GM19372 (cell line): ENCODE measurements around the gene SPATA24.
"Not testable (repeated sequence)": the region's sequence is repeated elsewhere in the genome, so short reads cannot be mapped to it uniquely, and the experiment has no call there.

Experiments
- ATAC-seq: cut with Tn5 transposase; IDR thresholded peaks from one replicate; pipeline ENCODE4 v1.9.1; 2021; ENCODE audit warnings: mild to moderate bottlenecking, low read depth, moderate library complexity; ENCODE audit not compliant: unreplicated experiment

SPATA24 gene

DNA sequence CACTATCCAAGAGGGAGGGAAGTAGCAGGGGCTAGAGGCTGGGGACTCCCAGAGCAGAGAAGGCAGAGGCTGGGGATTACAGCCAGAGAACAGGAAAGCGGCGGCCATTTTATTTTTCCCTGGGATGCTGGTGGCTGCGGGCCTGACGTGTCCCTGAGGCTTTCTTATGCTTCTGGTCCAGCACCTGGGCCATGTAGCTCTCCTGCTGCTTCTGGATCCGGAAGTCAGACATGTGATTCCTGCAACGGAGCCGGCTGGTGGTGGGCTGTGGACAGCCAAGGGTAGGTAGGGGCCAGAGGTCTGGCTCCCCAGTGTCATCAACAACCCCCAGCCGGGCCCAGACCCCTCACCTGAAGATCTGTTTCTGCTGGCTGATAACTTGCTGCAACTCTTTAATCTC is 7.2 kb downstream of the SPATA24 start:
- ATAC-seq = no peak

DNA sequence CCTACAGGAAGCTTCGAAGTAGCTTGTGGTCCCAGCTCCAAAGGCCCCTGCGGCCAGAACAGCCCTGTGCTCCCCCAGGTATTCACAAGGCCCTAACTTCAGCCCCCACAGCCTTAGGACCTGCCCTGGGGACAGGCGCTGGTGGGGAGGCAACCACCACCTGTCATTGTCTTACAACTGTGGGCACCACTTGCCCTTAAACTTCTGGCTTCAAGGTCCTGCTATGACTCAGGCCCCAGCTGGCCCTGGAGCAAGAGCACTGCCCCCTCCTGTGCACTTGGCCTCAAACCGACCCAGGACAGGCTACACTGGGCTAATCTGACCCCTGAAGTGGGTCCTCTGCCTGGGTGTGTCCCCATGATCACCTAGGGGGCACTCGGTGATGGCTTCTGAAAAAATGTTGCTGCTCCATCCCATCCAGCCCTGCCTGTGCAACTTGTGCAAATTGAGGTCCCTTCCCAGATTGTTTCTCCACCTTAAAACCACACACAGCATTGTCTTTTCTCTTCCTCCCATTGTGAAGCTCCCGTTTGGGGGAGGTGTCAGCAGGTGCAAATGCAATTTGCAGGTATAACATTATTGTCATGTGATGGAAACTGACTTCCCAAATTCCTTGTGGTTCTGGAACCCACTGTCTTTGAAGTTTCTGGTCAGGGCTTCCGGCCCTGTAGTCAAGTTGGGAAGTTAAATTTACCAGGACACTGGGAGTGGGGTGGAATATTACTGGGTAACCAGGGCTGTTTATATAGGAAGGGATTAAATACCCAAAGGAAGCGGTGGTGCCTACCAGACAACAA is 7.8 kb downstream of the SPATA24 start:
- ATAC-seq = no peak

DNA sequence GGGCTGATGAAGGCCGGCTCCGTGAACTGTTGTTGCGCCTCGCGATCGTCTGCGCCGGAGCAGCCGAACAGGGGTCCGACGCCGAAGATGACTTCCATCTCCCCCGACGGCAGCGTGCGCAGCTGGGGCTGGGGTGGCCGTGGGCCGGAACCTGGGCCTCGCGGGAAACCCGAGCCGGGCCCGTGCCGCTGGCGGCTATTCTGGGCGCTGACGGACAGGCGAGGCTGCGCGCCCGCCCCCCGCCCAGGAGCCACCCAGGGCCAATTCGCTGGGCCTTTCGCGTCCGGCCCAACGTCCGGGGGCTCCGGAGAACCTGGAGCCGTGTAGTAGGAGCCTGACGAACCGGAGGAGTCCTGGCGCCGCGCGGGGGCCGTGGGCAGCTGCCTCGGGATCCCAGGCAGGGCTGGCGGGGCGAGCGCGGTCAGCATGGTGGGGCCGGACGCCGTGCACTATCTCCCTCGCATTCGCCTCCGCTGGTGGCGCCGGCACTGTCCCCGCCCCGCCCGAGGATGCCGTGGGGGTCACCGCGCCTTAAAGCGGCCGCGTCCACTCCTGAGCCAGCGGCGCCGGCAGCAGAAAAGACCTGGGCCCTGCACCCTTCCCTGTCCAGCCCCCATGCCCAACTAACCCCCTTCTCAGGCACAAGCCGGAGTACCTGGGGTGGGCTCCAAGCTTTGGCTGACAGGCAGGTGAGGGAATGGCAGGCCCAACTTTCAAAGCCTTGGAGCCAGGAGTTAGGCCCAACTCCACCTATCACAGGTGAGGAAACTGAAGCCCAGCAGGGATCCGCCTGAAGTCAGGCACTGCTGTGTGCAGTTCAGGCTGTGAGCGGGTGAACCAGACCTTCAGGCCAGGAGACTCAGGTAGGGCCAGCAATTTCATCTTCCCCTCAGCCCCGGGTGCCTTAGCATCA is 9.0 kb downstream of the SPATA24 start, which contains the start of gene PROB1:
PROB1 (minus strand) TSS at position 451 of the 913 bp plus-strand sequence; CDS start at position 428, 23 bp downstream.
- ATAC-seq = no peak

DNA sequence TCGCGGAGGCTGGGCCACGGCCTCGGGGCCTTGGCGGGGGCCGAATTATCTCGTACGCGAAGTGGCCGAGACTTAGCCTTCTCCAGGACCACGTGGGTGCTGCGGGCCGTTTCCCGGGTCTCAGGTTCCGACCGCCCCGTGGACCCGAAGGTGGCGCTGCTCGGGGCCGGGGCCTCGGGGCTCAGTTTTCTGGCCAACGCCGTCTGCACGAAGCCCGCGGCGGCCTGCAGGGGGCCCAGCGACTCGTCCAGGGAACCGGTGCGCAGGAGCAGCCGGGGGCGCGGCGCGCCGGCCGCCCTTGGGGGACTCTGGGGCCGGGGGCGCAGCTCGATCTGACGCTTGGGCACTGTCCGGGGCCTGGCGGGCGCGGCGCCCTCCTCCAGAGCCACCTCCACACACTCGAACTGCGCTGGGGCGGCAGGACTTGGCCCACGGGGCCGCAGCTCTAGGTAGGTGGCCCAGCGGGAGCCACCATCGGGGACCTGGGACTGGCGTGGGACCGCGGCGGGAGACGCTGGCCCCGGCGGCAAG is 9.7 kb downstream of the SPATA24 start:
- no peak for ATAC-seq

DNA sequence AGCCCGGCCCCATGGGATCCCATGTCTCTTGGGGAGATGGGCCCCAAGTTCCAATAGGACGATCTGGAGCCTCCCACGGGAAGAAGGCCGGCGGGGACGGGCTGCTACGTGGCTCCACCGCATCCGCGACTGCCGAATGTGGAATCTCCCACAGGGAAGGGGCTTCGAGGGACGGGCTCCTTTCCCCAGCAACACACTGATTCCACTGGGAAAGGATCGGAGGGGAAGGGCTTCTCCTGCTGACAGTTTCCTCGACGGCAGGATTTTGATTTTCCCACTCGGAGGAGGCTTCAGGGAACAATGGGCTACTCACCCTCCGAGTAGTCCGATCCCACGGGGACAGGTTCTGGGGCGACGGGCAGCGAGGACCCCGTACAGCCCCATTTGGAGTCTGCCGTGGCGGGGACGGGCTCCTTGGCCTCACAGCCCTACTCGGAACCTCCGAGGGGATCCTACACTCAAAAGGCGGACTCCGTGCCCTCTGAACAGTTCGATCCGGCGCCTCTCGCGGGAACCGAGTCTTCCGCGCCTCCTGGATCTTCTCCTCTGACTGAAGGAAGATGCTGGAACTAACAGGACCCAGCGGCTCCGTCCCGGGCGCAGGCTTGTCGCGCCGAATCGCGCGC is 10.3 kb downstream of the SPATA24 start:
- ATAC-seq = no peak

DNA sequence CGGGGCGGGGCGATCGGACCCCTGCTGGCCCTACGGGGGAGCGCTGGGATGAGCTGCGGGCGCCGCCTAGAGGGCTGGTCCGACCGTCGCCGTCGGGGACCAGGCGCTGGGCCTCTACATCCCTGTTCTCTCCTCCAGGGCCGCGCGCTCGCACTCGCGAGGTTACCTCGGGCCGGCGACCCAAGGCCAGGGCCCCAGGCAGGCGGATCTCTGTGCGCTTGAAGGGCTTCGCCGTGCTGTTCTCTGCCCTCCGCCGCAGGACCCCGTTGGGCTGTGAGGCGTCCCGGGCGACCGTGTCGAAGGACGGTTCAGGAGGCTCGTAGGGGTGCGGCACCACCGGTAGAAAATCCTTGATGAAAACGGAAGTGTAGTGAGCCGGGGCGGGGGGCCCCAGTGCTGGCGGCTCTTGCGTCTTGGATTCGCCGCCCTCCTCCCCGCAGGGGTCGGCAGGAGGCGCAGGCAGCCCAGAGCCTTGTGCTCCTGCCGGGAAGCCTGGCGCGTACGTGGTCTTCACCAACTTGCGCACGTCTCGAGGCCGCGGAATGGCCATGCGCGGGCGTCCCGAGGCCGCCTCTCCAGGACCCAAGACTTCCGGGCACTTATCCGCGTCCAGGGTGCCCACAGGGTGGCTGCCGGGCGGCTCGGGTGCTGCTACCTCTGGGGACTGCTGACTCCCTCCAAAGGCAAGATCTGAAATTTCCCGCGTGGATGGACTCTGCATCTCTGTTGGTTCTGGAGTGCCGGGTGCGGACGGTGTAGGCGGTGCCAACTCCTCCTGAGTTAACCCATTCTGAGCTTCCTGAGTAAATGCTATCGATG is 11.0 kb downstream of the SPATA24 start:
- ATAC-seq = peak; percentile 47

DNA sequence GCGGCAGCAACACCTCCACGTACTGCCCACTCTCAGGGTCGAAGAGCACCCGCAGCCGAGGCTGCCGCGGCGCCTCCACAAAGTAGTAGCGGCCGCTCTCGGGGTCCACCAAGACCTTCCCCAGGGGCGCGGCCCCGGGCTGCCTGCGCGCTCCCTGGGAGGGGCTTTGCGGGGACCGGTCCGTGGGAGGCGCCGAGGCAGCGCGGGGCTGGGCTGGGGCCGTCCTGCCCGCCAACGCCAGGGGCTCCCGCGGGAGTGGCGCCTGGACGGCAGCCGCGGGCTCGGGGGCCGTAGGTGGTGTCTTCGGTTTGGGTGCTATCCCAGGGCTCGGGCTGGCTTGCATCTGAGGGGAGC is 11.6 kb downstream of the SPATA24 start:
- ATAC-seq = no peak

DNA sequence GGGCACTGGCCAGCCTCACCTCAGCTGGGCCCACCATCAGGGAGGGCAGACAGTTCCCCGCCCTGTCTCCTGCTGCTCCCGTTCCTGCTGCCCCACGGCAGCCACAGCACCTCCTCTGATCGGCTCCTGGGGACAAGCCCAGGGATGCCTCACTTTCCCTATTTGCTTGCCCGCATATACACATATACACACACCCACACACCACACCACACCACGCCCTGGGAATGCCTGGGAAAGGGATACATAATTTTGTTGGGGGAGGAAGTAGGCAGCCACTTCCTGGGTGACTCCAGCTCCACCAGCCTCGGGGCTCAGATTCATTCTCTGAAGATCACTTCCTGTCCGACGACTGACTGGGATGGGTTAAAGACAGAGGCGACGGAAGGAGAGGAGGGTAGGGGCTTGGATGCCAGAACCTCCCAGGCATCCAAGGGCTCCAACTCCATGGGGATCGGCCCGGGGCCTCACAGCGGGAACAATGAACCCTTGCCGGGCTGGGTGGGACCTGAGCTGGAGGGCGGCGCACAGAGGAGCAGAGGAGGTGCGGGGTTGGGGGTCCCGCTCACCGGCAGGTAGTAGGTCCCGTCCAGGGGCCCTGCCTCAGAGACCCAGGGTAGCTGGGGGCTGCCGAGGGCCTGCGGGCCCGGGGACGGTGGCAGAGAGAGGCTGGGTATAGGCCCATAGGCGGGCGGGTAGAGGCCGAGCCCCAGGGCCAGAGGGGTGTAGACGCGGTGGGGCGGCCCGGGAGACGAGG is 12.1 kb downstream of the SPATA24 start:
- no peak for ATAC-seq

DNA sequence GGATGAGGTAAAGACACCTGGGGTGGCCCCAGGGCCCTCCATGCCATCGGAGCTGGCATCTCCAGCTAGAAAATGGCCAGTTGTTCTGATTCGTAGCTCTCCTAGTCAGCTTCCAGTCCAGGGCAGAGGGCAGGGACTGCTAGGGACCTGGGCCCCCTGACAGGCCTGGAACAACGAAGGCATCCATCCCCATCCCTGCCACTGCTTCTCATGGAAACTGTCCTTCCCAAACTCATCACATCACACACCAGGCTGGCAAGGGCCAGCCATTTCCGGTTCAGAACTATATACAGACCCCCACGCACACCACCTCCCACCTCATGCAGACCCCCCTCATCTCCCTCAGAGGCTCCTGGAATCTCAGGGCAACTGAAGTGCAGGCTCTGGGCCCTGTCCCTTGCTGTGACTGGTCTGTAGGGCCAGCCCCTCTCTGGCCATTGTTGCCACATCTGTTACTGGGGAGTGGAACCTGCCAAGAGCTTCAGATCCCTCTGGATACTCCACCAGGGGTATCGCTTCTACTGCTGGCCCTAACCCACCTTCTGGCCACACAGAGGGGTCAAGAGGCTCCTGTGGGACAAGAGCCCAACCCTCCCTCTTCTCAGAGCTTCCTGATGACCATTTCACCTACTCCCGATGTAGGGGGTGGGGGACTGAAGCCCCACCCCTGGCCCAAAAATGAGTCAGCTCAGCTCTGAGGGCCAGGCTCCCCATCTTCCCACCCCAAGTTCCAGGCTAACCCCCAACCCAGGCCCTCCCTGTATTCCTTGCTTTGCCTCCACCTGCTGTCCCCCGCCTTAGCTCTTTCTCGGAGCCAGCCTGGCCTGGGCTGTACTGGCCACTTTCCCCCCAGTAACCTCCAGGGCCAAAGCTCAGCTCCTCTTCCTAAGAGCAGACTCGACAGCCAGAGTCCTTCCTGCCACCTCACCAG is 13.0 kb downstream of the SPATA24 start:
- no peak for ATAC-seq

DNA sequence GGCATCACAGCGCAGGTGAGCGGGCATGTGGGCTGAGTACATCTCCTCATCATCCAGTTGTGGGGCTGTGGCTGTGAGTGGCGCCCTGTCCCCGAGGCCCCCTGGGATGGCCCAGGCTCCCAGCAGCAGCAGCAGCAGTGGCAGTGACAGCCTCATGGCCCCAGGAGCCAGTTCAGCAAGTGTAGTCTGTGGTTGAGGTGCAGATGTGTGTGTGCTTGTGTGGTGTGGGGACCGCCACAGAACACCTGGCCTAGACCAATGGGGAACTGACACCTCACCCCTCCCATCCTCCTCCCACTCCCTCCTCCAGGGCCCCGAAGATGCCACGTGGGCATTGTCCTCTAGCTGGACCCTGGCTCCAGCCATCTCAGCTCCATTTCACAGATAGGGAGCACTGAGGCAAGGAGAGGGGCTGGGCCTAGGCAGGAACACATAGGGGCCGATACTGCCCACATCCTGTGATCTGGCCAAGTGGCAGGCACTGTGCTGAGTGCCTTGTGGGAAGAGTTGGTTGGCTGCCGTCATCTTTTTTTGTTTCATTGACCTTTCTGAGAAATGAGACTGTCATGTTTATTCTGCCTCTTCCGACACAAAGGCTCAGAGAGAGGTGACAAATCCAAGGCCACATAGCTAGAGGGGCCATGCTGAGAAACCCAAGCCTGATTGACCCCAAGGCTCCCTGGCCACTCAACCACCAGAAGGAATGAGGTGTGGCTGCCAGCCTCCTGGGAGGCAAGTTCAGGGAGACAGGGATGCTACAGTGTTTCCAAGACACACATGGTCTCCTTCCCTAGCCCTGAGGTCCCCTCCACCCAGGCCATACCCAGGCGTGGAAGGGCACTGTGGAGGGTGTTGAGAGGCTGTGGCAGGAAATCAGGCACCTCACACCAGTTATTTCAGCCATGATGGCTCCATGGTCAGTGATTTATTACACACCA is 13.9 kb downstream of the SPATA24 start, which contains the start of gene MZB1:
MZB1 (minus strand) TSS at position 213 of the 938 bp plus-strand sequence; CDS start at position 156, 57 bp downstream.
- ATAC-seq = peak; percentile 31

DNA sequence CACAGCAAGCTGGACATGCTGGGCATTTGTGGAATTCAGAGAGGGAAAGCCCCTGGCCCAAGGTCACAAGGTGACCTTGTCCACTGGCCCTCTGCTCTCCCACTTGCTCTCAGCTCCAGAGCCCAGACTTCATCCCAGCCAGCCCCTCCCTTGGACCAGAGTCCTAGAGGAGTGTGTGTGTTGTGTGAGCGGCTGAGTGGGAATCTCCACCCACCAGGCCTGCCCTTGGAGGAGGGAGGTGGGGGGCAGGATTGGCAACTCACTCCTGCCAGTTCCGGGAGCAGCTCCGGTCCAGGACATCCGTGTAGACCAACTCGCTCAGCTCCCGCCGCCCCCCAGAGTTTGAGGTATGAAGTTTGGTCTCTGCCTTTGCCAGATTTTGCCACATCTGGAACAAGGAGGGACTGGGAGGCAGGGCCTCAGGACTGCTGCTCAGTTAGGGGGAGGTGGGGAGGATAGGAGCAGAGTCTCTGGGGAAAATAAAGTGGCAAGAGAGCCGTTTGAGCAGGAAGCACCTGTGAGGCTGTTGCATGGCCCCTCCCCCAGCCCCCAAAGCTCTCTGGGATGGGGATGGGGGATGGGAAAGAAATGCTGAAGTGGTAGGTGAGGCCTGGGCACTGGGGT is 15.6 kb downstream of the SPATA24 start:
- ATAC-seq = no peak

DNA sequence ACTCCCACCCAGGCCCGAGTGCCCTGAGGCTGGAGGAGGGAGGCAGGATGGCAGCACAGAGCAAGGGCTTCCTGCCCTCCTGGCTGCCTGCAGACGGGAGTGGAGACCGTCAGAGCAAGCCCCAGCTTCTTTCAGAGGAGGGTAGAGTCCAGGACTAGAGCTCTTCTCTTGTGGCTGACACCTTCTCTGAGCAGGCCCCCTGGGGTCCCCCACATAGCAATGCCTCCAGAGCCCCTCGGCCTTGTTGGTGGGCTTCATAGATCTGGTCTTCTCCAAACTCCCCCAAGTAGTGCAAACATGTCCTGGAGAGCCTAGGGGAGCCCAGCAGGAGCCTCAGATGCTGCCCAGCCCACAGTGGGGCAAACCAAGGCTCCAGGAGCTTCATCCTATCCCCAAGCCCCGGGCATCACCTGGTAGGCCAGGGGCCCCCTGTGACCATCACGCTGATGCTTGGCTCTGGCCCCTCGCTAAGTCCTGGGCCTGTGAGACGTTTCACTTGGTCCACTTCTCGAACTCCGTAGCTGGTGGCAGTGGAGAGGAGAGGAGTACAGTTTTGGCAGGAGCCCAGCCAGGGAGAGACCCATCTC is 16.2 kb downstream of the SPATA24 start:
- ATAC-seq = no peak

DNA sequence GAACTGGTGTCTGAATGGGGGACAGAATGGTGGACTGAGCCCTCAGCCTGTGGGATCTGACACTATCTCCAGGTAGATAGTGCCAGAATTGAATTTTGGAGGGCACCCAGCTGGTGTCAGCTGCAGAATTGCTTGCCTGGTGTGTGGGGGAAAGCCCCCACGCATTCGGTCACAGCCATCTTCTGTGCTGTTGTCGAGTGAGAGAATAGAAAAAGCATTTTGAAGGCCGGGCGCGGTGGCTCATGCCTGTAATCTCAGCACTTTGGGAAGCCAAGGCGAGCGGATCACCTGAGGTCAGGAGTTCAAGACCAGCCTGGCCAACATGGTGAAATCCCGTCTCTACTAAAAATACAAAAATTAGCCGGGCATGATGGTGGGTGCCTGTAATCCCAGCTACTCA is 16.9 kb downstream of the SPATA24 start:
- ATAC-seq = not testable (repeated sequence)

DNA sequence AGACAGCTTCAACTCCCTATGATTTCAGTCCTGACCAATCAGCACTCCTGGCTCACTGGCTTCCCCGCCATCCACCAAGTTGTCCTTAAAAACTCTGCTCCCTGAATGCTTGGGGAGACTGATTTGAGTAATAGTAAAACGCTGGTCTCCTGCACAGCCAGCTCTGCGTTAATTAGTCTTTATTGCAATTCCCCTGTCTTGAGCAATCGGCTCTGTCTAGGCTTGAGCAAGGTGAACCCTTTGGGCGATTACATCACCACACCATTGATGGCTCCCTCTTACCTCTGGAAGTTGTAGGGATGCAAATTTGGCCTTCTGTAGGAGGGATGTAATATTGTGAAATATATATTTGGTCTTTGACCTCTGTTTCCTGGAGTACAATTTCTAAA is 17.8 kb downstream of the SPATA24 start:
- ATAC-seq = no peak

DNA sequence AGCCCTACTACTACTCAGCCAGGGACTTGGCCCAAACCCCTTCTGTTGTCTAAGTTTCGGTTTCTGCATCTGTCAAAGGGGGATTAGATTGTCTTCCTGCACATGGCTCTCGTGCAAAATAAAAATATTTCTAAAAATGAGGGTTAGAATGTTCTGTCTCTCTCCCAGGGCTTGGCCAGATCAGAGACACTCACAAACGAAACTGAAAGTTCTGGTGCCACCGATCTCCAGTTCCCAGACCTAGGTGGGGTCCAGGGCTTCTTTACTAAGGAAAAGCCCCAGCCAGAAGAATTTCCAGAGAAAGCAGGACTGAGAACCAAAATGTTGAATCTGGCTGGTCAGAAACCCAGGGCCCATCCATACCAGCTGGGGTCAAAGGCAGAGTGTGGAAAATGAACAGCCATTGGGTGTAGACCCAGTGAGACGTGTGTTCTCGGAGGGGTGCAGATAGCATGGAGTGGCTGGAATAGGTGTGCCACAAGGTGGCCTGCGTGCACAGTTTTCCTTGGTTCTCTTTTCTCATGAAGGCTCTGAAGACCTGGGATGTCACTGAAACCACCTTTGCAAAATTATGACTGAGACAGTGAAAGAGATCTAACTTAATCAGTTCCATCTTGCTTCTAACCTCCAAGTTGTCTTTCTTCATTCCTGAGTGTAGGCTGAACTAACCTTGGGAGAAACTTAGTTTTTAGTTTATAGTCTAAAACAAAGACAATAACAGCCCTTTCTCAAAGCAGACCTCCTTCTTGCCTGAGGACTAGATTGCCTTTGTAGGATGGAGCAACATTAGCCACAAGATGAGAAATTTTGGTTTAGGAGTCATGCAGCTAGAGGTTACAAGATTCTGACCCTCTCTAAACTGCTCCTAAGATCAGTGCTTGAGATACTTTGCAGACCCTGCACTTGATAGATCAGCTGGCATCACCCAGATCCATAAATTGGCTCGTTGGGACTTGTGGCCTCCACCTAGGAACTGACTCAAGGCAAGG is 18.5 kb downstream of the SPATA24 start:
- ATAC-seq = no peak
